Nephron (organoid): Measurements from ENCODE around the gene CEP85.

Experiments
- H3K27ac Mint-ChIP-seq, 3 experiments: 2 replicates each; pipeline ENCODE4 v1.8.0; 2020; ENCODE audit warnings: mixed read lengths in 3 of 3, mild to moderate bottlenecking in 2 of 3, moderate library complexity in 1 of 3
- H3K27me3 Mint-ChIP-seq: 2 replicates; pipeline ENCODE4 v1.8.0; 2021; ENCODE audit warnings: low read depth, mild to moderate bottlenecking, moderate library complexity, mixed read lengths
- H3K36me3 Mint-ChIP-seq: 2 replicates; pipeline ENCODE4 v1.8.0; 2020; ENCODE audit warnings: low read depth, mixed read lengths
- H3K4me1 Mint-ChIP-seq: 2 replicates; pipeline ENCODE4 v1.8.0; 2020; ENCODE audit warnings: mixed read lengths
- H3K4me3 Mint-ChIP-seq, 3 experiments: 2 replicates each; pipeline ENCODE4 v1.8.0; 2020; ENCODE audit warnings: mild to moderate bottlenecking in 3 of 3, mixed read lengths in 3 of 3, moderate library complexity in 2 of 3
- H3K9me3 Mint-ChIP-seq: 2 replicates; pipeline ENCODE4 v1.8.0; 2020; ENCODE audit warnings: mixed read lengths
- TF ChIP-seq, protein P1 (sequence below), 3 experiments: fragments of 200-600 bp; sonication (generic); IDR thresholded peaks; one replicate each; pipeline ENCODE4 v1.5.0; 2021; ENCODE audit warnings: antibody characterized with exemption in 3 of 3; ENCODE audit not compliant: unreplicated experiment in 3 of 3

CEP85 gene

DNA sequence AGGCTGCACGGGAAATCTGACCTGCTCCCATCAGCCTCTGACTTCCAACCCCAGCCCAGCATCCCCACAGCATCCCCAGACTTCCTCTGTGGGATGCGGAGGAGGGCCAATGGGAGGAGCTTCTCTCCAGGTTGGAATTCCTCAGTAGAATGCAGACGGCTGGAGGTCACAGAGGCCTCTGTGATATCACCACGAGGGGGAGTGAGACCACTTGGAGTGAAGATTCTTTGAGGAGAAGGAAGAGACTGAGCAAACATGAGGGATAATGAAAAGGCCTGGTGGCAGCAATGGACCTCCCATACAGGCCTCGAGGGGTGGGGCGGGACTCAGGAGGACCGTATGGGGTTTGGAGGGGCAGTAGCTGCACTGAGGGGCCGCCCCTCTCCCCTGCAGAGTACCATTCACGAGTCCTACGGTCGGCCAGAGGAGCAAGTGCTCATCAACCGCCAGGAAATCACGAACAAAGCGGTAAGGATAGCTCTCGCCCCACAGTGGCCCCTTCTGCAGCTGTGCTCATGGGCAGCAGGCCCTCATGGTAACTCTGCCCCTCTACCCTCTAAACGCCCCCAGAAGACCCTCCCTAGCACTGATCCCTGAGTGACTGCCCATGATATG, 43.5 kb upstream of the CEP85 start, which contains the start of gene CATSPER4:
Gene CATSPER4 (plus strand): TSS at position 230 of the 615 bp plus-strand sequence. CDS start 26 bp downstream, at position 256.
- TF ChIP-seq, protein P1, sequence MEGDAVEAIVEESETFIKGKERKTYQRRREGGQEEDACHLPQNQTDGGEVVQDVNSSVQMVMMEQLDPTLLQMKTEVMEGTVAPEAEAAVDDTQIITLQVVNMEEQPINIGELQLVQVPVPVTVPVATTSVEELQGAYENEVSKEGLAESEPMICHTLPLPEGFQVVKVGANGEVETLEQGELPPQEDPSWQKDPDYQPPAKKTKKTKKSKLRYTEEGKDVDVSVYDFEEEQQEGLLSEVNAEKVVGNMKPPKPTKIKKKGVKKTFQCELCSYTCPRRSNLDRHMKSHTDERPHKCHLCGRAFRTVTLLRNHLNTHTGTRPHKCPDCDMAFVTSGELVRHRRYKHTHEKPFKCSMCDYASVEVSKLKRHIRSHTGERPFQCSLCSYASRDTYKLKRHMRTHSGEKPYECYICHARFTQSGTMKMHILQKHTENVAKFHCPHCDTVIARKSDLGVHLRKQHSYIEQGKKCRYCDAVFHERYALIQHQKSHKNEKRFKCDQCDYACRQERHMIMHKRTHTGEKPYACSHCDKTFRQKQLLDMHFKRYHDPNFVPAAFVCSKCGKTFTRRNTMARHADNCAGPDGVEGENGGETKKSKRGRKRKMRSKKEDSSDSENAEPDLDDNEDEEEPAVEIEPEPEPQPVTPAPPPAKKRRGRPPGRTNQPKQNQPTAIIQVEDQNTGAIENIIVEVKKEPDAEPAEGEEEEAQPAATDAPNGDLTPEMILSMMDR (IDR thresholded peaks at IDR 0.05; ENCODE audit: unreplicated experiment in 3 of 3), result peak in 2 of 3 experiments; percentile 9 to 38
- H3K4me1 Mint-ChIP-seq, result peaks cover 7% of the 10 kb centered on the region
- peak within 1 kb of the TSS in 2 of 3 experiments; percentile 51 to 61 for H3K27ac Mint-ChIP-seq
- no peak within 1 kb of the TSS for H3K4me3 Mint-ChIP-seq
- H3K36me3 Mint-ChIP-seq, result no peaks in the 10 kb centered on the region
- no peaks in the 10 kb centered on the region for H3K9me3 Mint-ChIP-seq
- no peaks in the 10 kb centered on the region for H3K27me3 Mint-ChIP-seq

DNA sequence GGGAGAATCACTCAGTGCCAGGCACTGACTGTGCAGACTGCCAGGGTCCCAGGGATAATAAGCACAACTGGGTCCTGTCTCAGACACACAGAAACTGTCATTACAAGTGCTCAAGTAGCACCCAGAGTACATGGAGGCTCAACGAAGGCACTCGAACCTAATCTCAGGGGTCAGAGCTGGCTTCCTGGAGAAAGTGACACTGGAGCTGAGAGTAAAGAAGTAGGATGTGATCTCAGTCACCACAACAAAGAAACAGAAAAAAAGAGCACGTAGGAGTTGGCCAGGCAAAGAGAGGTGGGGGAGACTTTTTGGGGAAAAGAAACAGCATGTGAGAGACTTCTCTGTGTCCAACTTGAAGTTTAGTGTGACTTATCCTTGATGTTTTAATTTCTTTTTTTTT, 42.3 kb upstream of the CEP85 start:
- TF ChIP-seq, protein P1 (IDR thresholded peaks at IDR 0.05; ENCODE audit: unreplicated experiment in 3 of 3), result no peak
- Mint-ChIP-seq H3K4me3 (no peak overlapping the region), H3K27me3 (no peaks in the 10 kb centered on the region), H3K4me1 (peaks cover 7% of the 10 kb centered on the region), H3K27ac (no peak overlapping the region), H3K36me3 (no peaks in the 10 kb centered on the region), H3K9me3 (no peaks in the 10 kb centered on the region)

DNA sequence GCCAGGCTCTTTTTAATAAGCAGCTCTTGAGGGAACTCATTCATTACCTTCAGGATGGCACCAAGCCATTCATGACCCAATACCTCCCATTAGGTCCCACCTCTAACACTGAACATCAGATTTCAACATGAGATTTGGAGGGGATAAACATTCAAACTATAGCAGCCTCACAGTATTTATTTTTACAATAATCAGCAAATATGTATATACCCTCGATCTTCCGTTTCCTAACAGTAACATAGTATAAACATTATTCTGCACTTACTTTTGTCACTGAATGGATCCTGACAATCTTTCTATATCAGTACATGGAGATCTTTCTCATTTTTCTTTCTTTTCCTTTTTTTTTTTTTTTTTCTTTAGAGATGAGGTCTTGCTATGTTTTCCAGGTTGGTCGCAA, 38.2 kb upstream of the CEP85 start:
- Mint-ChIP-seq H3K4me1 (peaks cover 8% of the 10 kb centered on the region), H3K27ac (no peak overlapping the region), H3K4me3 (no peak overlapping the region), H3K27me3 (peaks cover 4% of the 10 kb centered on the region), H3K9me3 (no peaks in the 10 kb centered on the region), H3K36me3 (no peaks in the 10 kb centered on the region)
- TF ChIP-seq, protein P1 (IDR thresholded peaks at IDR 0.05; ENCODE audit: unreplicated experiment in 3 of 3), result no peak

- no peaks in the 10 kb centered on the region for H3K9me3 Mint-ChIP-seq
- H3K4me3 Mint-ChIP-seq, result no peak overlapping the region
- no peak overlapping the region for H3K27ac Mint-ChIP-seq
- H3K27me3 Mint-ChIP-seq, result peaks cover 10% of the 10 kb centered on the region
- TF ChIP-seq, protein P1 (IDR thresholded peaks at IDR 0.05; ENCODE audit: unreplicated experiment in 3 of 3), result no peak
- H3K36me3 Mint-ChIP-seq, result no peaks in the 10 kb centered on the region
- peaks cover 20% of the 10 kb centered on the region for H3K4me1 Mint-ChIP-seq
These were observed 36.7 kb upstream of the CEP85 start for GRCh38 chr1:26197301-26197700.

GRCh38 chr1:26197813-26198212, 36.2 kb upstream of the CEP85 start:
- H3K4me1 Mint-ChIP-seq, result peaks cover 20% of the 10 kb centered on the region
- TF ChIP-seq, protein P1 (IDR thresholded peaks at IDR 0.05; ENCODE audit: unreplicated experiment in 3 of 3), result no peak
- H3K9me3 Mint-ChIP-seq, result no peaks in the 10 kb centered on the region
- H3K4me3 Mint-ChIP-seq, result no peak overlapping the region
- H3K27me3 Mint-ChIP-seq, result peaks cover 10% of the 10 kb centered on the region
- no peak overlapping the region for H3K27ac Mint-ChIP-seq
- no peaks in the 10 kb centered on the region for H3K36me3 Mint-ChIP-seq

DNA sequence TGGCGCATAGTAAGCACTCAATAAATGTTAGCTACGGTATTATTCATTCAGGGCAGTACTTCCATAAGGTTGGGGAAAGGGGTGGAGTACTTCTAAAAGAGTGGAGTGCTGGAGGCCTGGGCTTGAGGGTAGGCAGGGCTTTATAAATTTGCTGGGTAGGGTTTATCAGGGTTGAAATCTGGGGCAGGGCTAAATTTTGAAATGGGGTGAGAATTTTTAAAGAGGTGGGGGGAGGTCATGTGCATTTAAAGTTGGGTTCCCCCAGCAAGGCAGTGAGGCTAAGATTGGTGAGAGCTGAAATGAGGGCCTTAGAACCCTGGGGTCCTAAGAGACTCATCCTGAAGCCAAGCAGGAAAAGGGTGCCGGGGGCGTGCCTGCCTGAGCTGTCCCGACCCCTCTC, 33.6 kb upstream of the CEP85 start:
- Mint-ChIP-seq H3K4me3 (no peak overlapping the region), H3K36me3 (no peaks in the 10 kb centered on the region), H3K27ac (peak overlapping the region; percentile 10 to 81 (median 26)), H3K9me3 (no peaks in the 10 kb centered on the region), H3K4me1 (peaks cover 20% of the 10 kb centered on the region), H3K27me3 (peaks cover 10% of the 10 kb centered on the region)
- TF ChIP-seq, protein P1 (IDR thresholded peaks at IDR 0.05; ENCODE audit: unreplicated experiment in 3 of 3), result no peak
